Esophagus squamous epithelium (tissue), 5 donors: ENCODE results near the gene YARS1. TPM values are rescaled to one million over a fixed set of nuclear protein-coding genes. Genes with fewer than 3 reads are reported as not detected.
A peak's percentile ranks its signal among the peaks of the same experiment; 100 is the strongest.

Experiments used
- DNase-seq: peaks from one replicate; lab custom pipeline; 2025; lab: John Stamatoyannopoulos, UW
- H3K27ac ChIP-seq, 4 donors: fragments of 200-600 bp; sonication (generic); one replicate each; pipeline ENCODE4 v1.5.1; 2016 to 2019; ENCODE audit warnings: mild to moderate bottlenecking in 1 of 4
- H3K27me3 ChIP-seq, 4 donors: fragments of 200-600 bp; sonication (generic); 1 replicate in 3 of 4; 2 replicates in 1 of 4; pipeline versions ENCODE4 v1.5.1 to v1.6.0; 2017 to 2021; ENCODE audit warnings: antibody characterized with exemption in 1 of 4
- H3K36me3 ChIP-seq, 3 donors: fragments of 200-600 bp; sonication (generic); one replicate each; pipeline ENCODE4 v1.5.1; 2016 to 2019
- H3K4me1 ChIP-seq, 3 donors: fragments of 200-600 bp; sonication (generic); one replicate each; pipeline ENCODE4 v1.5.1; 2017 to 2019
- H3K4me3 ChIP-seq, 4 donors: fragments of 200-600 bp; sonication (generic); 1 replicate in 3 of 4; 2 replicates in 1 of 4; pipeline ENCODE4 v1.5.1; 2016 to 2019; ENCODE audit warnings: mild to moderate bottlenecking in 2 of 4, moderate library complexity in 1 of 4
- H3K9me3 ChIP-seq, 3 donors: fragments of 200-600 bp; sonication (generic); one replicate each; pipeline ENCODE4 v1.5.1; 2016 to 2019
- CTCF ChIP-seq, 6 experiments: fragments of 450-650 bp in 4 of 6; fragments of 200-600 bp in 2 of 6; sonication (generic) in 2 of 6; IDR thresholded peaks; one replicate each; pipeline ENCODE4 v1.5.1; 2016 to 2019; ENCODE audit warnings: antibody characterized with exemption in 6 of 6, mild to moderate bottlenecking in 4 of 6, moderate library complexity in 4 of 6
- POLR2A ChIP-seq, 4 donors: fragments of 450-650 bp; IDR thresholded peaks; one replicate each; pipeline ENCODE4 v1.6.1; 2017; ENCODE audit warnings: antibody characterized with exemption in 4 of 4, mild to moderate bottlenecking in 4 of 4, moderate library complexity in 3 of 4
- WGBS, 2 donors: methylation state at CpG; one replicate each; pipeline ENCODE4 v1.1.5; 2018; 5-methylcytosine and 5-hydroxymethylcytosine counted together
- intact Hi-C: fragments of 100-400 bp; cut with DNase I; formaldehyde crosslinking; loops from one replicate; pipeline ENCODE4 v1.15.0; 2022
- total RNA-seq, 4 donors: library from RNA; depleted of rRNA; stranded (reverse); fragments of >200 nt; gene quantifications; one replicate each; pipeline ENCODE4 v1.1.0, GENCODE V29; 2016
- donor health status: DM: yes; HTN: yes; CAD: no.

YARS1 gene
- total RNA-seq, 4 donors from 2014 or later, result 46.7 to 92.0 (median 62.3) TPM

GRCh38 chr1:32782086-32782485 lies 35.1 kb downstream of the YARS1 start:
- intact Hi-C loops, result no loop called here
- 85 to 89% methylated on average over 3 to 5 of the region's 5 CpGs for WGBS, 2 donors
- H3K4me1 ChIP-seq, result peaks cover 0 to 3% (median 0%) of the 10 kb centered on the region in 3 donors

DNA sequence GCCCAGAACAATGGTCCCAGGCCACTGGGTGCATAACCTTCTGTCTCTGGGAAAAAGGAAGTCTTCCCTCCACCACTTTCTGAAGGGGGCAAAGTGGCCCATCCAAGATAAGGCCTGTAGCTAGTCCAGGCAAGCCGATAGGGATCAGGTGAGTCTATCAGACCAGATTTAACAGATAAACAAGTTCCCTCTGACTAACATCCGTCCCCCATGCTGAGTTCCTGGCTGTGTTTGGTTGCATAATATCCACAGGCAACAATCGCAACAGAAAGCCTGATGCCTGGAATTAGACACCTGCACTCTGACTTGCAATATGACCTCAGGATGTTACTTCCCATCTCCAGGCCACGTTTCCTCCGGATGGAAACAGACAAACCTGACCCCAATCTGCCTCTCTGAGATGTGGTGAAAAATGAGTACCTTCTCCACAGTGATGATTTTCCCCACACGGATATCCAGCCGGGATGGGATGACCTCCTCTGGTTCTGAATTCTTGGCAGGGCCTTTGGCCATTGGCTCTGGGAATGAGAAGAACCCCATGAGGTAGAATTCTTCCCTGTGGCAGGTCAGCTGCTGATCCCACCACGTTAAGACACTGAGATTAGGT lies 36.4 kb downstream of the YARS1 start:
- Histone ChIP-seq H3K9me3 (no peaks in the 10 kb centered on the region), H3K36me3 (peaks cover 20 to 99% (median 27%) of the 10 kb centered on the region in 3 donors), H3K4me3 (no peak overlapping the region), H3K27ac (peak overlapping the region in 2 of 4 donors; percentile 0 to 19), H3K4me1 (peaks cover 0 to 4% (median 0%) of the 10 kb centered on the region in 3 donors), H3K27me3 (no peaks in the 10 kb centered on the region)
- intact Hi-C loops, result no loop called here
- 58 to 63% methylated on average over 8 of the region's 8 CpGs for WGBS, 2 donors
- TF ChIP-seq CTCF (IDR thresholded peaks at IDR 0.05), result no peak
- no peak for TF ChIP-seq POLR2A (IDR thresholded peaks at IDR 0.05)
- no peak for DNase-seq

More at GRCh38 chr1:32782086-32782485, 35.1 kb downstream of the YARS1 start:
- Histone ChIP-seq H3K36me3 (peaks cover 11 to 99% (median 27%) of the 10 kb centered on the region in 3 donors), H3K27ac (no peak overlapping the region), H3K9me3 (no peaks in the 10 kb centered on the region), H3K4me3 (no peak overlapping the region), H3K27me3 (no peaks in the 10 kb centered on the region)
- TF ChIP-seq POLR2A (IDR thresholded peaks at IDR 0.05) (no peak), CTCF (IDR thresholded peaks at IDR 0.05) (no peak)
- no peak for DNase-seq

DNA sequence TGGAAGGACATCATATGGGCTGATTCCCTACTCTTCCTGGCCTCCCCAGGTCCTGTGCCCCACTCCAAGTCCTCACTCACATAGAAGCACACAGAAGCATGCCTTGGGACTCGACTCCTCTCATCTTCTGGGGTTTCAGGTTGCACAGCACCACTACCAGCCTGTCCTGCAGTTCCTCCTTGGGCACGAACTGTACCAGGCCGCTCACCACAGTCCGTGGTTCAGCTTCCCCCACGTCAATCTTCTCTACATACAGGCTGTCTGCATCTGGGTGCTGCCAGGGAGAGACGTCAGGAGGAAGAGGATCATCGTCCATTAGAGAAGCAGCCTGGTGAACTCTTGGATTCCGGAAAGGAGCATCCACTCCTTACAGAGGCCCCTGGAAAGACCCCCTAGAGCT lies 37.2 kb downstream of the YARS1 start:
- peaks cover 26 to 99% (median 27%) of the 10 kb centered on the region in 3 donors for H3K36me3 ChIP-seq
- DNase-seq, result no peak
- intact Hi-C loops, result no loop called here

DNA sequence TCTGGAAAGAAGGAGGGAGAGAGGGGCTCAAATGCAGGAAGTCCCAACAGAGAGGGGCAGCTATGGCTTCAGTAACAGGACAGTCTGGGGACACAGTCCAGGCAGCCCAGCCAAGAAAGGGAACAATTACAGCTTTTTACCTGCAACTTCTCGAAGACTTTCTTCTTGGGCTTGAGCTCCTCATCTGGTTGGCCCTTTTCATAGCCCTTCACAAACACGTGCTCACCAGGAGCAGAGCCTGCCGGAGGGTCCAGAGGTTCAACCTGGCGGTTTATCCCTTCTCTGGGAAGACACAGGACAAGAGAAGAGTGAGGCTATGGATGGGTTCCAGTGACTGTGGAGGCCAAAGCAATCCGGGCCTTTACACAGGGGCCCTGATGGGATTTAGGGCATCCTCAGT lies 37.9 kb downstream of the YARS1 start:
- peaks cover 27 to 99% (median 32%) of the 10 kb centered on the region in 3 donors for H3K36me3 ChIP-seq
- intact Hi-C loops, result no loop called here
- TF ChIP-seq POLR2A (IDR thresholded peaks at IDR 0.05), result no peak
- no peak for TF ChIP-seq CTCF (IDR thresholded peaks at IDR 0.05)
- H3K27me3 ChIP-seq, result no peaks in the 10 kb centered on the region
- DNase-seq, result no peak
- peaks cover 0 to 19% (median 12%) of the 10 kb centered on the region in 3 donors for H3K4me1 ChIP-seq
- H3K27ac ChIP-seq, result peak overlapping the region in 2 of 4 donors; percentile 9 to 33
- no peak overlapping the region for H3K4me3 ChIP-seq
- H3K9me3 ChIP-seq, result no peaks in the 10 kb centered on the region
- 90 to 94% methylated on average over 3 to 5 of the region's 5 CpGs for WGBS, 2 donors

More for the DNA sequence above, 37.2 kb downstream of the YARS1 start:
- Histone ChIP-seq H3K27me3 (no peaks in the 10 kb centered on the region), H3K27ac (peak overlapping the region in 2 of 4 donors; percentile 0 to 33), H3K9me3 (no peaks in the 10 kb centered on the region), H3K4me1 (peaks cover 0 to 11% (median 5%) of the 10 kb centered on the region in 3 donors), H3K4me3 (no peak overlapping the region)
- TF ChIP-seq CTCF (IDR thresholded peaks at IDR 0.05) (no peak), POLR2A (IDR thresholded peaks at IDR 0.05) (no peak)
- 91 to 96% methylated on average over 4 of the region's 8 CpGs for WGBS, 2 donors

GRCh38 chr1:32775640-32776337 lies 41.4 kb downstream of the YARS1 start:
- Histone ChIP-seq H3K36me3 (peaks cover 15 to 99% (median 35%) of the 10 kb centered on the region in 3 donors), H3K27ac (peak overlapping the region in 3 of 4 donors; percentile 53 to 60 (median 58)), H3K4me3 (no peak overlapping the region), H3K27me3 (no peaks in the 10 kb centered on the region), H3K9me3 (no peaks in the 10 kb centered on the region), H3K4me1 (peaks cover 0 to 50% (median 15%) of the 10 kb centered on the region in 3 donors)
- intact Hi-C loops, result no loop called here
- no peak for DNase-seq
- 55% methylated on average over 11 to 12 of the region's 13 CpGs for WGBS, 2 donors
- TF ChIP-seq POLR2A (IDR thresholded peaks at IDR 0.05) (no peak), CTCF (IDR thresholded peaks at IDR 0.05) (no peak)
